ENCODE data around the gene TTN.

TTN gene

DNA sequence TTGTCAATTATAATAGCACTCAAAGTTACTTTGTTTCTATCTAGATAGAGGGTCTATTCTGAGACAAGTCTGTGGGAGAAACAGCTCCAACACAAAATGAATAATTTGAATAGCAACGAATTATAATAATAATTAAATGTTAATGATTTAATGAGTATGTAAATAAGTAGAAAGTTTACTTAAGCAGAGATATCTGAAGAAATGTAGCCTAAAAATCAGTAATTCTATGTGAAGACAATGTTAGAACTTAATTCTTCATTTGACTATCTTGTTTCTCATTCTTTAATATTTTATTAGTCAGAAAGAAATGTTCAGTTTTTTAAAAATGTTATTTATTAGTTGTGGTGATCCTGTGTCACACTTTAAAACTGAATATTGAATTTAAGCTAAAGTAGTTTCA lies 165.7 kb downstream of the TTN start:
- no peak for DNase-seq

DNA sequence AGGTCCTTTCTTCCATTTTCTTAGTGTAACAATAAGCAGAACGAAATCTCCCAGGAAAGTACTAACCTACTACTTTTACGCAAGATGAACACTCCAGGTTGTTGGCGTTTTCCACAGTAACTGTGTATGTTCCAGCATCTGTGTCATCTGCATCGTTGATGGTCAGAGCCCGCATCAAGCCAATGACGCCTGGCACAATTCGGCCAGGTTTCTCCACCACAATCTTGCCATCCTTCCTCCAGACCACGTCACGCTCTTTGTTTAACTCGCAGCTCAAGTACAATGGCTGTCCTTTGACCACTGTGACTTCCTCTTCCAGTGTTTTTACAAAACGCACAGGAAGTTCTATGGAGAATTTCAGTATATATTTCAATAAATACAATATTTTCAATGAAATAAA lies 171.3 kb downstream of the TTN start:
- no peak for DNase-seq

DNA sequence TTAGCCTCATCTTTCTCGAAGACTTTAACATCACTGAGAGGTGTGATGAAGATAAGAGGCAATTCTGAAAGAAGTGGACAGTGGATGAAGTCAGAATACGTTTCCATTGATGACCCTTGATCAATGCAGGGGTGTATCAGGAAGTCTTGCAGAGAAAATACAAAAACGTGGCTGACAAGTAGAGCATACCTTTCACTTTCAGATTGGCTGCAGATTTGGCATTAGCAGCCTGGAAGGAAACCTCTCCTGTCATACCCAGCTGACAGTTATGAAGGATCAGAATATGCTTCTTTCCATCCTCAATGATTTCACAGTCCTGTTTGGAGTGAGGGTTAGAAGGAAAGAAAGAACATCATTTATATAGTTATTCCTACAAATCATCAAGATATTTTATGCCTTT lies 174.5 kb downstream of the TTN start:
- no peak for DNase-seq

DNA sequence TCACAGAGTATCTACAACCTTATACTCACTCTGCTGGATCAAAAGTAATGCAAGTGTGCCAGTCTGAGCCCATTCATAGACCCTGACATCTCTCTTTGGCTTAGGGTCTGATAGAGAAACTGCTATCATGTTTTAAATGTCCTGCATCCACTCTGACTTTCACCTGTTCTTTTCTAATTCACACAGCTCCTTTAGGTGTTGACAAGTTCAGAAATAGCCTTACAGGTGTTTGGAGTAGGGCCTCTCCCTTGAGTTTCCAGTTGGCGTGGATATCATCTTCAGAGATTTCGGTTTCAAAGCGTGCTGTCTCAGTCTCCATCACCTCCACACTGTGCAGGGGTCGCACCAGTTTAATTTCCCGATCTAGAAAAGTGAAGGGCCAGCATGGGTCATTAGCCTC lies 176.6 kb downstream of the TTN start:
- DNase-seq, result no peak

DNA sequence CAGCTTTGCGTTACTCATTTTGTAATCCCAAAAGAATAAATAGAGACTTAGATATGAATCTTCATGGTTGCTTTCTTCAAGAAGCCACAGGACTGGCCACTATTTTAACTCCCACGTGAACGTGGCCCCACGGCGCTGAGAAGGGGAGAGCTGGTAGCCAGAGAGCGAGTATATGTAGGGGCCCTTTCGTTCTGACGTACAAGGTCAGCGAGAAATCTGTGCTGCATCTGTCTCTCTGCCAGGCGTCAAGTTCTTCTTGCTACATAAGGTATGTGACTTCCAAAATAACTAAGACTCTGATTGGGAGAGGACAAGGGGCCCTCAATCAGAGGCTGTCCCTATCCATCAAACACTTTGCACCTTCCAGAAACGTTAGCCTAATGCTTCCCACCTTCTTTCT lies 177.8 kb downstream of the TTN start:
- DNase-seq, result no peak

DNA sequence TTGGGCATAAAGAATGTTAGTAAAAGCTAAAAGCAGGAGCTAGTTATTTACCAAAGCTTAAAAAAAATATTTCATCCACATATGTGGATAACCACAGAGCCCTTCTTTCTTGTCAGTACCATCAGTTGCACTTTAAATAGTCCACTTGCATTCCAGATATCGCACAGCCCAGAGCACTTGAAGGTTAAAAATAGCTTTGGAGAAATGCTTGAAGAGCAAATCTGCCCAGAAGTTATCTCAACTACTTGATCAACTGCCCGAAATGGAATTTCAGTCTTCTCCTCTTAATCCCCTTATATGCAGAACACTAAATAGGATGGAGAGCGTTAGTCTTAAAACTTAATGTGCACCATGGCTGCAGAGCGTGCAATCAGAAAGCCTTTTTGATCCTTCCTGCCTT lies 178.6 kb downstream of the TTN start:
- no peak for DNase-seq

DNA sequence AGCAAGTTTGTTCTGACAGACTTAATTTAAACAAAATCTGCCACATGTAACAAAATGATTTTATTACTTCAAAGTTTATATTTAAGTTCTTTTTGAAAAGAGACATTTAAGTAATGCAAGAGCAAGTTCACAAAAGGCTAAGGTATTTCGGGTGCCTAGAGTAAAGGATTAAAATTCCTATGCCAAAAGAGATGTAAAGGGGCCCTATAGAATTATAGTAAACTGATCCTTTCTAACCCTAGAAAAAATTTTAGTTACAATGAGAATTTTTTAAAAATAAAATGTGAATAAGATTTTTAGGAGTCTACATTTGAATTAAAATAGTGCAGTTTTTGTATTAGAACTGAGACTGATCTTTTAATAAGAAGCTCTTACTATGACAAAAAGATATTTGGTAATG lies 179.8 kb downstream of the TTN start:
- DNase-seq, result no peak

DNA sequence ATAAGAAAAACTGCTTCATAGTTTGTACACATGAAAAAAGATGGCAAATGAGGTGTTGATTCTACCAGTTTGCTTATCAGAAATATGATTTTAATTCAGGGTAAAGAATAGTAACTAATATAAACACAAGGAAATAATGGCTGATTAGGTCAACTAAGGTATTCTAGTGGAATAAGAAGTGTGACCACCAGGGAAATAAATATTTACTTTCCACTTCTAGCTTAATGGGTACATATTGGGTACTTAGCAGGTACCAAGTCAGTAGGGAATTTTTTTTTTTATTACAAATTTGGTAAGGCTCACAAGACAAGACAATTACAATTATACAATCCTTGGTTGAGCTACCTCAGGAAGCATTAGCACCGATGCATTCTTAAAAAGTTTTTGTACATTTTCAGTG lies 191.3 kb downstream of the TTN start:
- DNase-seq, result no peak

DNA sequence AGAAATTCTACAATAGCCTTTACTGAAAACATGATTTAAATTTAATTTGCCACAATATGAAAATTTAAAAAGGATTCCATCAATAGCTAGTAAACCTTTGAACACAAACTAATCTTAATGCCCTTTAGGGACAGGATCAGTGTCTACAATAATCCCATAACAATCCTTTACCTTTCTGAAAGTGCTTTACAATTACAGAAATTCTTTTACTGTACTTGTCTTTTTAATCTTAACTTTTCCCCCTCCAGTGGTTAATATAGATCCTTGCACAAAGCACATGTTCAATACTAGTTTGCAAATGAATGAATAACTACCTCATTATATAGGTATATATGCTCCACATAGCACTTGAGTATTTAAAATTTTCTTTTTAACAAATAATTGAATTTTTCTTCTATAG lies 204.3 kb downstream of the TTN start:
- DNase-seq, result no peak

DNA sequence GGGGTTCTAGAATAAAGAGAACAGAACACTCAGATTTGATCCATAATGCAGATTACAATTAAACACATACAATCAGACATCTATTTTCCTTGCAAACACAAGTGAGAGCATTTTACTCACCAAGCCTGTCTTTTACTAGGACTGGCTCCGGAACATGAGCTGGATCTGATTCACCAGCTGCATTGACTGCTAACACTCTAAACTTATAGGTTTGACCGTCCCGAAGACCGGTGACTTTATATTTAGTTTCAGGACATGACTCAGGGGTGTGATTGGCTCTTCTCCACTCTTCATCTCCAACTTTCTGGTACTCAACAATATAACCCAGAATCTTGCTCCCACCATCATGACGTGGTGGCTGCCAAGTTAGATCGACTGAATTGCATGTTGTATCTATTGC lies 214.6 kb downstream of the TTN start:
- no peak for DNase-seq

DNA sequence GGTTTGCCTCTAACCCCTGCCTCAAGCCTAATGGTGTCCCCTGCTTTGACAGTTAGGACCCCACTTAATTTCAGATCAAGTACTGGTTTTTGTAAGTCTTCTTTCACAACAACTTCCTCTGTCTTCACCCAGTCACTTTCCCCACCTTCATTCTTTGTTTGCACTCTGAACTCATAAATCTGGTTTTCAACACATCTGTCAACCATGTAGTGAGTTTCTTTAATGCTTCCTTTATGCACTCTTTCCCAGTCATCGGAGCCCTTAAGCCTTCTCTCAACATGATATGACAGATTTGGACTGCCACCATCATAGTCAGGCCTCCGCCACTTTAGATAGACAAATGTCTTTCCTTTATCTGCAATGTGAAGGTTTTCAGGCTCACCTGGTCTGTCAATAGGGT lies 217.9 kb downstream of the TTN start:
- DNase-seq, result no peak

DNA sequence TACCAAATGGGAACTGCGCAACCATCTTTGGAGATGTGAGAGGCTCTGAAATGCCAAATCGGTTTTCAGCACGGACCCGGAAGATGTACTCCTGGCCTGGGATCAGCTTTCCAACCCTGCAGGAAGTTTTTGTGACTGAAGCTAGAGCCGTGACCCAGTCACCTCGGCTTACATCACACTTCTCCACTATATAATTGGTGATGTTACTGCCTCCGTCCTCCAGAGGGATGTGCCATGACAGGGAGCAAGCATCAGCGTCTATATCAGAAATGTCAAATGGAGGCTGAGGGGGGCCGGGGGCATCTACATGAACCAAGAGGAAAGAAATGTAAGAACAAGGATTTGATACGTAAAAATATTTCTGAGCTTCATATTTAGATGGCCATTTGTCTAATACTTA lies 222.6 kb downstream of the TTN start:
- DNase-seq, result no peak

DNA sequence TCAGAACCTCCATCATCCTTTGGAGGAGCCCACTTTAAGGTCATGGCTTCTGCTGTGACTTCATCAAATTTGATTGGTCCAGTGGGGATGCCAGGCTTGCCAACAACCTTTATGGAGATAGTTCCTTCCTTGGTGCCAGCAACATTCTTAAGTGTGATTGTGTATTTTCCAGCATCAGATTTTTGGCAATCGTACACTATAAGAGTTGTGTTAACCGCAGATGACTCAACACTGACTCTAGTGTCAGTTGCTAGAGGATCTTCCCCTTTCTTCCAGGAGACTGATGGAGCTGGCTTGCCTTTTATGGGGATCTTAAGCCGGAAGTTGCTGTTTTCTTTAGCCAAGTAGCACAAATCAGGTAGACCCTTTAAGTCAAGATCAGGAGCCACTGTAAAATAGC lies 228.2 kb downstream of the TTN start:
- no peak for DNase-seq

DNA sequence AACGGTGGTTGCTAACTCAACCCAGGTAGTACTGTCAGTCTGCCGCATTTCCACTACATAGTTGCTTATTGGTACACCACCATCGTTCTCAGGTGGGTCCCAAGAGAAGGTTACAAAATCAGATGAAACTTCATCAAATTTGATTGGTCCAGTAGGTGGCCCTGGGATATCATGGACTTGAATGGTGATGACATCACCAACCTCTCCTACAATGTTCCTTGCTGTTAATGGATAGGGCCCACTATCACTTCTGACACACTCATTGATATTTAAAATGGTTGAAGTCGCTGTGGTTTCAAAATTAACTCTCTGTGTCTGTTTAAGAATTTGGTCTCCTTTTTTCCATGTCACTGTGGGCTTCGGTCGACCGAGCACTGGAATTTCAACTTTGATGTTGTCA lies 232.4 kb downstream of the TTN start:
- no peak for DNase-seq

DNA sequence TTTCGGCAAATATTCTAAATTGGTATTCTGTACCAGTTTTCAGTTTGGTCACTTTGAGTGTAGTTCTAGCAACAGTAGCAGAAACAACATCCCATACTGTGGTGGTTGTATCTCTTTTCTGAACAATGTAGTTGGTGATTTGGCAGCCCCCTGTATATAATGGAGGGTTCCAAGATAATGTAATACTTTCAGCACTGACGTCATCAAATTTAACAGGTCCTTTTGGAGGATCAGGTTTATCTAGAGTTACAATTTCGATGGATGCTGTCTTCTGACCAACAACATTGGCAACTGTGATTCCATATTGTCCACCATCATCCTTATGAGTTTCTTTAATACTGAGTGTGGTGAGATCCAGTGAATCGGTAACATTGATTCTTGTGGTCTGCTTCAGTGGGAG lies 239.0 kb downstream of the TTN start:
- no peak for DNase-seq

DNA sequence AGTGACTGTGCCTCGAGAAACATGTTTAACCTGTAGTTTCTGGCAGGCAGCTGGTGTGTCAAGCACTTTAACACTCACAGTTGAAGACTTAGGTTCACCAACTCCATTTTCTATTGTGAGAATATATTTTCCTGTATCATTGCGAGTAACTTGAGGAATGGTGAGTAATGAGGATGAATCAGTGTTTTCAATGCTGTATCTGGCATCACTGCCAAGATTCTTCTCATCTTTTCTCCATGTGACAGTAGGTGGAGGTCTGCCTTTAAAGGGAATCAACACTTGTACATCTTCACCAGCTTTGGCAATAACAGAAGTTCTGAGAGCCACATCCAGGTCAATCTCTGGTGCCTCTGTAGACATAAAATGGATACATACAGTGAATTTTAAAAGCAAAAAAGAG lies 254.2 kb downstream of the TTN start:
- DNase-seq, result peak; percentile 7

DNA sequence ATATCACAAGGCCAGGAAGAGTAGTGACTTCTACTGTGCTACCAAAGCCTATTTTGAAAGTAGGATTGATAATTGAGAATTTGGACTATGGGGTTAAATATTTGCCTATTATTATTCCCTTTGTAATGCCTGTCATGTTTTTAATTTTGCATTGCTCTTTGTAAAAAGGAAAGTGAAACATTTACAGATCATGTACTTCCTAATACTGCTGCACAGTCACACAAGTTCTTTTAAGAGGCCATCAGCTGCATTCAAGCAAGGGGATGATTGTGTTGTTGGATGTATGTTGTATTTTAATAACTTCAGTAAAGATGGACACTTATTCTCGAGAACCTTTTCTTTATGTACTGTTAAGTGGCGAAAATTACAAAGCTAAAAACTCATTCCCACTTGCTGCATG lies 256.9 kb downstream of the TTN start:
- no peak for DNase-seq

DNA sequence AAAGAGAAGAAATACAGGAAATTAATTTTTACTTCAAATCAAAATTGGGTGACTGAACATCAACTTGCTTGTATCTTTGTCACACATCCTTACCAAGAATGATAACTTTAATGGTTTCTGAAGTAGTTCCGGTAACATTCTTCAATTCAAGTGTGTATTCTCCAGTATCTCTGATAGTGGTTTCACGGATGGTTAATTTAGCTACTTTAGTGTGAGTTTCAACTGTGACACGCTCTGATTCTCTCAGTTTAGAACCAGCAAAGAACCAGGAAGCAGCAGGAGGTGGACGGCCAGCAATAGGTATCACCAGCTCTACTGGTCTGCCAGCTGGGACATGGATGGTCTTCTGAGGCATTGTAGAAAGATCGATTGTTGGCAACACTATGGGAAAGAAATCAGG lies 264.7 kb downstream of the TTN start:
- DNase-seq, result no peak

DNA sequence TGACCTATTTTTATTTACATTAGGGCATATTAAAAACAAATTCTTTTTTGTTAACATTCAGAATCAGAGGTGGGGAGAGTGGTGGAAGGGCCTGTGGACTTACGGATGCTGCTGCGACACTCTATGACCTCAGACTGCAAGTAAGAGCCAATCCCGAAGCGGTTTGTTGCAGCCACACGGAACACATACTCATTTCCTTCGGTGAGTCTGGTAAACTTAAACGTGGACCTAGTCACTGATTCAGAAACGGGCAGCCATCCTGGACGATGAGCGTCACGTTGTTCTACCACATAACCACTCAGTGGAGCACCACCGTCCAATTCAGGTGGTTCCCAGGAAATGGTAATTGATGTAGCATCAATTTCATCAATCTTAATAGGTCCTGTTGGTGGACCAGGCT lies 265.1 kb downstream of the TTN start:
- DNase-seq, result no peak

DNA sequence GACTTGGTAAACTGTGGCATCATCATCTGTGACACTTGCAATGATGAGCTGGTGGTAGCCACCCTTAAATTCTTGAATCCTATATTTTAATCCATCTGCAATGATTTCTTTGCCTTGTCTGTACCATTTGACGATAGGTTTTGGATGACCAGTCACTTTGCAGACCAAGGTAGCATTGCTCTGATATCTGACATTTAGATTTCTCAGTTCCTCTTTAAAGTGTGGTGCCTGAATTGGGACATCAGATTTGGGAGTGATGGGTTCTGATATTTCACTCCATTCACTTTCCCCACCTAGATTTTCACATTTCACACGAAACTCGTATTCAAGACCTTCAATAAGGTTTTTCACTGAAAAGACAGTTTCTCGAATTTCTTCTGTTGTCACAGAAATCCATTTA lies 271.2 kb downstream of the TTN start:
- DNase-seq, result no peak

DNA sequence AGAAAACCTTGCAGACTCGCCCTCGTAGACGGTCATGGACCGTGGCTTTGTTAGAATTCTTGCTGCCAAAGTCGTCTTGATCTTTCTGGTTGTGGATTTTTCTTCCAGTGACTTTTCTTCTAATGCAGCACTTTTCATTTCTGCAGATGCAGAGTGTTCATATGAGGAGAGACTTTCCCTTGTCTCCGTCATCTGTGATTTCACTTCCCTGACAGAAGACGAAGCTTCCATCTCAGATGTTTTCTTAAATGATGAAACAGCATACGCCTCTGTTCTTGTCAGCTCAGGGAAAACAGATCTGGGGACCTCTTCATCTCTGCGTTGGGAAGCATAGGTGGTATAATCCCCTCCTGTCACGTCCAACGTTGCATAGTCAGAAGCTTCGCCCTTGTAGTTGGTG lies 276.1 kb downstream of the TTN start:
- no peak for DNase-seq

DNA sequence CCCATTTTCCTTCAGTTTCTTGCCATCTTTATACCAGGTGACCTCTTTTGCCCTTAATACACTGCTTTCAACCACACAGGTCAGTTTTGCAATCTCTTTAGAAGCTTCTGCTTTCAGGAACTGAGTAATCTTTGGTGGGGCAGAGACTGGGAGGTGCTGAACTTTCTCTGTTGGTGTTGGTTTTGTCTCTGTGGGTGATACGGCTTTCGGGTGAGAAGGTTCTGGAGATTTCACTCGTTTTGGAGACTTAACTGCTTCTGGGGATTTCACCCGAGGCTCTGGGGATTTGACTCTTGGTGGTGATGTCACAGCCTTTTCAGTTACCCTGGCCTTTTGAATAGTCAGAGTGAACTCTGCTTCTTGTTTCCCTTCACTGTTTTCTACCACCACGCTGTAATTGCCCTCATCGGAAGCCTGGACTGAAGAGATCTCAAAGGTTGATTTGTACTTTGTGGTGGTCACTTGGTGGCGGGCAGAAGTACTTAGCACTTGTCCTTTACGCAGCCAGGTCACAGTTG lies 276.5 kb downstream of the TTN start:
- DNase-seq, result no peak

DNA sequence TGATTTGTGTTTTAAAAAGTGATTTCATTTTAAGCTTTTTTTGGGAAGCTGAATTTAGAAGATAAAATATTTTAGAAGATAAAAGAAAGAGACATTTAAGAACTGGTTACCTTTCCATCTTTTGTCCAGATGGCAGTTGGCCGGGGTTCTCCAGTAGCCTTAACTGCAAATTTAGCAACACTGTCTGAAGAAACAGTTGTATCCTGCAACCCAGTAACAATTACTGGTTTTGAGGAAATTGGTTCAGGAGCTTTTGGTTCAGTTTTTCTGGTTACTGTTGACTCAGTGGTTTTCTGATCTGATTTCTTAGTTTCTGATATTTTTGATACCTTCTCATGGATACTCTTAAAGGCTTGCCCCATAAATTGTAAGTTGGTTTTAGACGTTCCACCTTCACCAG lies 277.1 kb downstream of the TTN start:
- no peak for DNase-seq

DNA sequence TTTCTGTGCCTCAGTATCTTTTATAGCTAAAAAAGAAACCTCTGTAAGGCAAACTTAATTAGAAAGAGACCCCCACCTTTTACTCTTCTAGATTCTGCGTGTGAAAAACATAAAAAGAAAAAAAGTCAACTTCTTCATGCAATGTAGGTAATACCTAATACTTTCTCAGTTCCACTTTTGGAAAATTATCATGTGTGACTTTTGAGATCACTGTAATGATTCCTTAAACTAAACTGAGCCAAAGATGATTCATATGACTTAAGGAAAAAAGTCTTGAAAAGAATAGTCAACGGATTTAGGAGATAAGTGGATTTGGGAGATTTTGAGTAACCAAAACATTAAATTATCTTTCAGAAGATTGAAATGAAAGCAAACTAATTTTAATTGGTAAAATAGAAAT lies 278.0 kb downstream of the TTN start:
- no peak for DNase-seq

DNA sequence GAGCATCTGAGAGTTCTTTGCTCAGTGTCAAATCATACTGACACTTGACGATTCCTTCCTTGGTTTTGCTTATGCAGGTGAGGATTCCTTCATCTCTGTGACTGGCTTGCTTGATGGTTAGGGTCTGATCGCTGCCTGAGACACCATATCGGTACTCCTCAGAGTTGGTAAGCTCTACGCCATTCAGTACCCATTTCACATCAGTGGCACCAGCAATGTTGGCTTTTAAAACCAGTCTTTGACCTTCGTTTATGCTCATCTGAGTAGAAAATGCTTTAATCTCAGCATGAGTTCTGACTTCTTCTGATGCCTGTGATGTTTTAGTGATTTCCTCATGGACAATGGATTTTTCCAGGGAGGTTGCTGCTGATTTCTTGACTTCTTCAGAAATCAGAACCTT lies 278.6 kb downstream of the TTN start:
- no peak for DNase-seq

DNA sequence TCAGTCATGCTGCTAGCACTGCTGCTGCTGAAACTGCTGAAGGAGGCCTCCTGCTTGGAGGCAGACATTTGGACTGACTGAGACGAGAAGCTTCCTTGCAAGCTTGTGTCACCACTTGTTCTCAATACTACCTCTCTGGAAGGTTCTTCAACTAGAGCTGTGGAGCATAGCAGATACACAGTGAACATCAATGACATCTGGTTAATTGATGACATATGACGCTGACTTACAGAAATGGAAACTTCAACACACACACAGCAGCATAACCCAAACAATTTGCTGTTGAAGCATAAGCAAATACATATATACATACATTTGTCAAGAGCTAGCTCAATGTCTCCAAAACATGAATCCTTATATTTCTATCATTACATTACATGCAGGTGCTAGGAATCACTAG lies 279.6 kb downstream of the TTN start:
- no peak for DNase-seq

Data from T1000 (cell line).